ENCODE data around the gene NSMCE3. TPM values are rescaled to one million over a fixed set of nuclear protein-coding genes. Genes with fewer than 3 reads are reported as not detected.

The NSMCE3 gene
- polyA plus RNA-seq = 1 to 10 TPM; 2.2 to 5.0 (median 3.9) TPM
- long read RNA-seq, donor 1 = 0 reads
- long read RNA-seq, donor 2, full-length matches to known transcripts = 3 of 3 reads
- long read RNA-seq, donor 2, partial matches to known transcripts = 0 of 3 reads
- long read RNA-seq, donor 2, other reads (novel, unspliced or antisense) = 0 of 3 reads
- long read RNA-seq, donor 3, full-length matches to known transcripts = 10 of 10 reads
- long read RNA-seq, donor 3, partial matches to known transcripts = 0 of 10 reads
- long read RNA-seq, donor 3, other reads (novel, unspliced or antisense) = 0 of 10 reads
- long read RNA-seq, donor 4 = 0 reads
- long read RNA-seq, donor 5, full-length matches to known transcripts = 3 of 3 reads
- long read RNA-seq, donor 5, partial matches to known transcripts = 0 of 3 reads
- long read RNA-seq, donor 5, other reads (novel, unspliced or antisense) = 0 of 3 reads
- long read RNA-seq, donor 6, full-length matches to known transcripts = 9 of 9 reads
- long read RNA-seq, donor 6, partial matches to known transcripts = 0 of 9 reads
- long read RNA-seq, donor 6, other reads (novel, unspliced or antisense) = 0 of 9 reads
- long read RNA-seq, donor 7 = 0 reads
- long read RNA-seq, donor 8, full-length matches to known transcripts = 2 of 2 reads
- long read RNA-seq, donor 8, partial matches to known transcripts = 0 of 2 reads
- long read RNA-seq, donor 8, other reads (novel, unspliced or antisense) = 0 of 2 reads
- long read RNA-seq, donor 9, full-length matches to known transcripts = 2 of 2 reads
- long read RNA-seq, donor 9, partial matches to known transcripts = 0 of 2 reads
- long read RNA-seq, donor 9, other reads (novel, unspliced or antisense) = 0 of 2 reads
- long read RNA-seq, donor 10, full-length matches to known transcripts = 9 of 9 reads
- long read RNA-seq, donor 10, partial matches to known transcripts = 0 of 9 reads
- long read RNA-seq, donor 10, other reads (novel, unspliced or antisense) = 0 of 9 reads

DNA sequence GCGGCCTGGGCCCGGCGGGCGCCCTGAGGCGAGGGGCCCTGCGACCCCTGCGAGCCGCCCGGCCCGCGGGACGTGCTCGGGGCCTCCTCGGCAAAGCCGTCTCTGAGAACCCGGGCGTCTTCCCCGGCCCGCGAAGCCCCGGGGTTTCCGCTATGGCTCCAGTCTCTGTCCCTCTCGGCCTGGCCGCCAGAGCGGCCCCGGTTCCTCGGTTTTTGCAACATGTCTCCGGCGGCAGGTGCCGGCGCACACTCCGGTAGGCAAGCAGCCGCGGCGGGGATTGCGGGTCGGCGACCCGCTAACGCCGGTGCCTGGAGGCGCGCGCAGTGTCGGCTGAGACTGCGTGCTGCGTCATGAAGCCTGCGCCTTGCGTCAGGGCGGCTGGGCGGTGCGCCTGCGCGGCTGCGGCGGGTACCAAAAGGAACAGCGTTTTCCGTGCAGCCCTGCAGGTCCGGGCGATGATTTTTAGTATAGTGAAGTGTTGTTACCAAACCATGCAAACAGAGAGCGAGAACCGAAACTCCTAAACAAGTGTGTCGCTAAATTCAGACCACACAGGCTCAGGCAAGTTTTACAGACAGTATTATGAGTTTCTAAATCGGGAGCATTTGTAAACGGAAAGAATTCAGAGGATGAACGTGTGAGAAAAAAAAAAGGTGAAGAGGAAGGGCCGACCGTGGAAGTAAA lies at the start of gene NSMCE3:
NSMCE3 (minus strand) TSS at position 338 of the 684 bp plus-strand sequence; CDS start at position 221, 117 bp downstream.
- Histone ChIP-seq H3K9me3 (ENCODE audit: control insufficient read depth in 2 of 2, insufficient read depth in 1 of 2, low read depth in 1 of 2, low read length in 1 of 2) (no peaks in the 10 kb centered on the region), H3K4me1 (ENCODE audit: control insufficient read depth in 3 of 3, insufficient read depth in 2 of 3, low read depth in 1 of 3, low read length in 2 of 3) (peaks cover 2 to 4% (median 4%) of the 10 kb centered on the region in 3 donors), H3K27ac (ENCODE audit: low read depth in 1 of 3, low read length in 2 of 3) (peak within 1 kb of the TSS; percentile 88 to 96 (median 91)), H3K36me3 (ENCODE audit: control insufficient read depth in 3 of 3, insufficient read depth in 2 of 3, low read depth in 1 of 3, low read length in 3 of 3) (no peaks in the 10 kb centered on the region), H3K4me3 (ENCODE audit: low read depth in 1 of 3, low read length in 3 of 3) (peak within 1 kb of the TSS; percentile 76 to 97 (median 87)), H3K27me3 (ENCODE audit: control insufficient read depth in 3 of 3, insufficient read depth in 3 of 3, low read length in 3 of 3) (peaks cover 0 to 4% (median 0%) of the 10 kb centered on the region in 3 donors)
- peak; percentile 83 to 93 for DNase-seq
- no peak for FAIRE-seq
- 0% methylated on average over 56 to 68 of the region's 68 CpGs for WGBS, 3 donors

DNA sequence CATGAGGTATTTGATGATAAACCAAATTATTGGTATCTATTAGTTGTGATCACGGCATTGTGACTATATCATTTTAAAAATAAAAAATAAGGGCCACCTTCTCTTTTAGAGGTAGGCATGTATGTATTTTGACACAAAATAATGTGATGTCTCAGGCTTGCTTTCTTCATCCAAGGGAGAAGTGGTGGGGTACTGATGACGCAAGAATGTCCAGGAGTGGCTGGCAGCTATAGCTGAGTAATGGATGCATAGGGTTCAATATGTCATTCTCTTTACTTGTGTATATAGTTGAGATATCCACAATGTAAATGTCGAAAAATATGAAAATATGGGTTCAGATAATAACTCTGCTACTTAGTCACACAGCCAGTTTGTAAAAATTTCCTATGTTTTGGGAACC lies 46.8 kb upstream of the NSMCE3 start:
- 77 to 85% (median 85%) methylated on average over 3 of the region's 3 CpGs for WGBS, 3 donors
- Histone ChIP-seq H3K36me3 (ENCODE audit: control insufficient read depth in 3 of 3, insufficient read depth in 2 of 3, low read depth in 1 of 3, low read length in 3 of 3) (no peaks in the 10 kb centered on the region), H3K4me3 (ENCODE audit: low read depth in 1 of 3, low read length in 3 of 3) (no peak overlapping the region), H3K9me3 (ENCODE audit: control insufficient read depth in 2 of 2, insufficient read depth in 1 of 2, low read depth in 1 of 2, low read length in 1 of 2) (no peaks in the 10 kb centered on the region), H3K27me3 (ENCODE audit: control insufficient read depth in 3 of 3, insufficient read depth in 3 of 3, low read length in 3 of 3) (no peaks in the 10 kb centered on the region), H3K4me1 (ENCODE audit: control insufficient read depth in 3 of 3, insufficient read depth in 2 of 3, low read depth in 1 of 3, low read length in 2 of 3) (no peaks in the 10 kb centered on the region), H3K27ac (ENCODE audit: low read depth in 1 of 3, low read length in 2 of 3) (no peak overlapping the region)
- DNase-seq = no peak
- no peak for FAIRE-seq

DNA sequence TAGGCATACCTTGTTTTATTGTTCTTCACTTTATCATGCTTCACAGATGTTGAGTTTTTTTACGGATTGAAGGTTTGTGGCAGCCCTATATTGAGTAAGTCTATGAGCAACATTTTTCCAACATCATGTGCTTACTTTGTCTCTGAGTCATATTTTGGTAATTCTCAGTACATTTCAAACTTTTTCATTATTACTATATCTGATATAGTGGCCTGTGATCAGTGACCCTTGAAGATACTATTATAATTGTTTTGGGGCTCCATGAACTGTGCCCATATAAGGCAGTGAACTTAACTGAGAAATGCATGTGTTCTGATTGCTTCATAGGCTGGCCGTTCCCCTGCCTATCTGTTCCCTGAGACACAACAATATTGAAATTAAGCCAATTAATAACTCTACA lies 42.8 kb upstream of the NSMCE3 start:
- H3K27ac ChIP-seq (ENCODE audit: low read depth in 1 of 3, low read length in 2 of 3) = no peak overlapping the region
- no peak overlapping the region for H3K4me3 ChIP-seq (ENCODE audit: low read depth in 1 of 3, low read length in 3 of 3)
- 62 to 83% (median 72%) methylated on average over 2 of the region's 2 CpGs for WGBS, 3 donors
- H3K27me3 ChIP-seq (ENCODE audit: control insufficient read depth in 3 of 3, insufficient read depth in 3 of 3, low read length in 3 of 3) = no peaks in the 10 kb centered on the region
- no peaks in the 10 kb centered on the region for H3K36me3 ChIP-seq (ENCODE audit: control insufficient read depth in 3 of 3, insufficient read depth in 2 of 3, low read depth in 1 of 3, low read length in 3 of 3)
- no peaks in the 10 kb centered on the region for H3K4me1 ChIP-seq (ENCODE audit: control insufficient read depth in 3 of 3, insufficient read depth in 2 of 3, low read depth in 1 of 3, low read length in 2 of 3)
- FAIRE-seq (no peak), DNase-seq (no peak)
- H3K9me3 ChIP-seq (ENCODE audit: control insufficient read depth in 2 of 2, insufficient read depth in 1 of 2, low read depth in 1 of 2, low read length in 1 of 2) = no peaks in the 10 kb centered on the region

- no peaks in the 10 kb centered on the region for H3K9me3 ChIP-seq (ENCODE audit: control insufficient read depth in 2 of 2, insufficient read depth in 1 of 2, low read depth in 1 of 2, low read length in 1 of 2)
- no peak overlapping the region for H3K4me3 ChIP-seq (ENCODE audit: low read depth in 1 of 3, low read length in 3 of 3)
- no peaks in the 10 kb centered on the region for H3K27me3 ChIP-seq (ENCODE audit: control insufficient read depth in 3 of 3, insufficient read depth in 3 of 3, low read length in 3 of 3)
- DNase-seq (no peak), FAIRE-seq (no peak)
- H3K4me1 ChIP-seq (ENCODE audit: control insufficient read depth in 3 of 3, insufficient read depth in 2 of 3, low read depth in 1 of 3, low read length in 2 of 3) = no peaks in the 10 kb centered on the region
- H3K36me3 ChIP-seq (ENCODE audit: control insufficient read depth in 3 of 3, insufficient read depth in 2 of 3, low read depth in 1 of 3, low read length in 3 of 3) = no peaks in the 10 kb centered on the region
- no peak overlapping the region for H3K27ac ChIP-seq (ENCODE audit: low read depth in 1 of 3, low read length in 2 of 3)
These were observed 42.1 kb upstream of the NSMCE3 start for GRCh38 chr15:29311696-29312095.

DNA sequence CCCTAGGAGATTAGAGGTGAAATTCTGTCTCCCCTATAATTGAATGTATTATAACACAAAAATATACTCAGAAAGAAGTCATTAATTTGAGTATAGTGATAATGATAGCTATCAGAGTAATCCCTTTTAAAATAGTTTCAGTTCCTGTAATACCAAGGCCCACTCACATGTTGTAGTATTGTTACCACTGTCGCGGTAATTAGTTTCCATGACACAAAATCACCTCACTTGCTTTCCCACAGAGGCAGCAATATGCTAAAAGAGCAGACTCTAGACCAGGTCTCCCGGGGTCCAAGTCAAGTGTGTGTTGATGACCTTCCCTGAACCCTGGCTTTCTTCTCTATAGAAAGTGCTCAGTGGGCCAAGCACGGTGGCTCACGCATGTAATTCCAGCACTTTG lies 39.5 kb upstream of the NSMCE3 start:
- no peak for FAIRE-seq
- no peak for DNase-seq
- 81 to 89% (median 88%) methylated on average over 5 of the region's 5 CpGs for WGBS, 3 donors

GRCh38 chr15:29308299-29308698 lies 38.7 kb upstream of the NSMCE3 start:
- H3K36me3 ChIP-seq (ENCODE audit: control insufficient read depth in 3 of 3, insufficient read depth in 2 of 3, low read depth in 1 of 3, low read length in 3 of 3) = no peaks in the 10 kb centered on the region
- DNase-seq (no peak), FAIRE-seq (no peak)
- WGBS, 3 donors = 82 to 89% (median 87%) methylated on average over 7 of the region's 7 CpGs
- H3K27ac ChIP-seq (ENCODE audit: low read depth in 1 of 3, low read length in 2 of 3) = no peak overlapping the region
- H3K4me1 ChIP-seq (ENCODE audit: control insufficient read depth in 3 of 3, insufficient read depth in 2 of 3, low read depth in 1 of 3, low read length in 2 of 3) = no peaks in the 10 kb centered on the region
- H3K4me3 ChIP-seq (ENCODE audit: low read depth in 1 of 3, low read length in 3 of 3) = no peak overlapping the region
- H3K9me3 ChIP-seq (ENCODE audit: control insufficient read depth in 2 of 2, insufficient read depth in 1 of 2, low read depth in 1 of 2, low read length in 1 of 2) = no peaks in the 10 kb centered on the region
- peaks cover 0 to 4% (median 0%) of the 10 kb centered on the region in 3 donors for H3K27me3 ChIP-seq (ENCODE audit: control insufficient read depth in 3 of 3, insufficient read depth in 3 of 3, low read length in 3 of 3)

More for the DNA sequence above, 39.5 kb upstream of the NSMCE3 start:
- Histone ChIP-seq H3K9me3 (ENCODE audit: control insufficient read depth in 2 of 2, insufficient read depth in 1 of 2, low read depth in 1 of 2, low read length in 1 of 2) (no peaks in the 10 kb centered on the region), H3K4me3 (ENCODE audit: low read depth in 1 of 3, low read length in 3 of 3) (no peak overlapping the region), H3K27ac (ENCODE audit: low read depth in 1 of 3, low read length in 2 of 3) (no peak overlapping the region), H3K4me1 (ENCODE audit: control insufficient read depth in 3 of 3, insufficient read depth in 2 of 3, low read depth in 1 of 3, low read length in 2 of 3) (no peaks in the 10 kb centered on the region), H3K36me3 (ENCODE audit: control insufficient read depth in 3 of 3, insufficient read depth in 2 of 3, low read depth in 1 of 3, low read length in 3 of 3) (no peaks in the 10 kb centered on the region), H3K27me3 (ENCODE audit: control insufficient read depth in 3 of 3, insufficient read depth in 3 of 3, low read length in 3 of 3) (peaks cover 0 to 4% (median 0%) of the 10 kb centered on the region in 3 donors)

DNA sequence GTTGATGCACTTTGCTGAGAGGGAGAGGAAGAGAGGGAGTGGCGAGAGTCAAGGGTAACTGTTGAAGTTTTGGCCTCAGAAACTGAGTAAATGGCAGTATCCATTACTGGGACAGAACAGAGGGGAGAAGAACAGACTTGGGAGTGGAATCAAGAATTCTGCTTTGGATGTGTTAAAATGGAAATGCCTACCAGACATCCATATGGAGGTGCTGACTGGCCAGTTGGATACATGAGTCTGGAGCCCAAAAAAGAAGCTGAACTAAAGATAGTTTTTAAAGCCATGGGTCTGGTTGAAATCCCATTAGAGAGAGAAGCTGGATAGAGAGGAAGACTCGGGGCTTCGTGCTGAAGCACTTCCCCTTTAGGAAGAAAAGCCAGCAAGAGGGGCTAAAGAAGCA lies 35.9 kb upstream of the NSMCE3 start:
- DNase-seq = no peak
- H3K36me3 ChIP-seq (ENCODE audit: control insufficient read depth in 3 of 3, insufficient read depth in 2 of 3, low read depth in 1 of 3, low read length in 3 of 3) = no peaks in the 10 kb centered on the region
- H3K27me3 ChIP-seq (ENCODE audit: control insufficient read depth in 3 of 3, insufficient read depth in 3 of 3, low read length in 3 of 3) = peaks cover 0 to 4% (median 0%) of the 10 kb centered on the region in 3 donors
- FAIRE-seq = no peak
- no peak overlapping the region for H3K4me3 ChIP-seq (ENCODE audit: low read depth in 1 of 3, low read length in 3 of 3)
- no peaks in the 10 kb centered on the region for H3K9me3 ChIP-seq (ENCODE audit: control insufficient read depth in 2 of 2, insufficient read depth in 1 of 2, low read depth in 1 of 2, low read length in 1 of 2)
- H3K27ac ChIP-seq (ENCODE audit: low read depth in 1 of 3, low read length in 2 of 3) = no peak overlapping the region
- 69 to 72% (median 71%) methylated on average over 3 of the region's 3 CpGs for WGBS, 3 donors
- no peaks in the 10 kb centered on the region for H3K4me1 ChIP-seq (ENCODE audit: control insufficient read depth in 3 of 3, insufficient read depth in 2 of 3, low read depth in 1 of 3, low read length in 2 of 3)

- no peaks in the 10 kb centered on the region for H3K9me3 ChIP-seq (ENCODE audit: control insufficient read depth in 2 of 2, insufficient read depth in 1 of 2, low read depth in 1 of 2, low read length in 1 of 2)
- DNase-seq (no peak), FAIRE-seq (no peak)
- H3K4me3 ChIP-seq (ENCODE audit: low read depth in 1 of 3, low read length in 3 of 3) = no peak overlapping the region
- peaks cover 0 to 4% (median 0%) of the 10 kb centered on the region in 3 donors for H3K27me3 ChIP-seq (ENCODE audit: control insufficient read depth in 3 of 3, insufficient read depth in 3 of 3, low read length in 3 of 3)
- 86 to 87% (median 86%) methylated on average over 7 of the region's 7 CpGs for WGBS, 3 donors
- H3K4me1 ChIP-seq (ENCODE audit: control insufficient read depth in 3 of 3, insufficient read depth in 2 of 3, low read depth in 1 of 3, low read length in 2 of 3) = no peaks in the 10 kb centered on the region
- no peak overlapping the region for H3K27ac ChIP-seq (ENCODE audit: low read depth in 1 of 3, low read length in 2 of 3)
- H3K36me3 ChIP-seq (ENCODE audit: control insufficient read depth in 3 of 3, insufficient read depth in 2 of 3, low read depth in 1 of 3, low read length in 3 of 3) = no peaks in the 10 kb centered on the region
These were observed 33.2 kb upstream of the NSMCE3 start for GRCh38 chr15:29302871-29303270.
